ENCODE measurements around the gene CD300LG.
A peak's percentile ranks its signal among the peaks of the same experiment; 100 is the strongest.

DNA sequence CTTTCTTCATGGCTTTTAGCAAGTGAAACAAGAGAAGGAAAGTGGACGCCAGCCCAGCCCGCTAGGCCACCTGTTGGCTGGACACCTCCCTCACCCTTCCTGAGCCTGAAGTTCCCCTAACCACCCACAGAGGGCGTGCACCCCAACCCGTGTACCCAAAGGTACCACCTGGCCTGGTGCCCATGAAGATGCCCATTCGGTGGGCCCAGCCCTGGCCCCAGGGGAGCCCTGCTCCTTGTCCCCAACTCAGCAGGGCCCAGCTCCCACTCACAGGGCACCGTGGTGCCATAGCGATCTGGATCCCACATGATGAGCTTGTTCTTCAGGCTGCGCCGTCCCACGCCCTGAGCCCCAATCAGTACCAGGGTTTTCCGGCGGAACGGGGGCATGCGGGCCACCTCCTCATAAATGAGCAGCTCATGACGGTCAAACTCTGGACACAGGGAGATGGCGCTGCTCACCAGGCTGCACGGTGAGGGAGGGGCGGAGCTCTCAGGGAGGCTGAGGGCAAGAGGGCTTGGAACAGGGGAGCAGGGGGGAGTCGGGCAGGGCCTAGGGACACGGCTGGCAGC, 33.5 kb downstream of the CD300LG start:
- TF ChIP-seq, protein P1, sequence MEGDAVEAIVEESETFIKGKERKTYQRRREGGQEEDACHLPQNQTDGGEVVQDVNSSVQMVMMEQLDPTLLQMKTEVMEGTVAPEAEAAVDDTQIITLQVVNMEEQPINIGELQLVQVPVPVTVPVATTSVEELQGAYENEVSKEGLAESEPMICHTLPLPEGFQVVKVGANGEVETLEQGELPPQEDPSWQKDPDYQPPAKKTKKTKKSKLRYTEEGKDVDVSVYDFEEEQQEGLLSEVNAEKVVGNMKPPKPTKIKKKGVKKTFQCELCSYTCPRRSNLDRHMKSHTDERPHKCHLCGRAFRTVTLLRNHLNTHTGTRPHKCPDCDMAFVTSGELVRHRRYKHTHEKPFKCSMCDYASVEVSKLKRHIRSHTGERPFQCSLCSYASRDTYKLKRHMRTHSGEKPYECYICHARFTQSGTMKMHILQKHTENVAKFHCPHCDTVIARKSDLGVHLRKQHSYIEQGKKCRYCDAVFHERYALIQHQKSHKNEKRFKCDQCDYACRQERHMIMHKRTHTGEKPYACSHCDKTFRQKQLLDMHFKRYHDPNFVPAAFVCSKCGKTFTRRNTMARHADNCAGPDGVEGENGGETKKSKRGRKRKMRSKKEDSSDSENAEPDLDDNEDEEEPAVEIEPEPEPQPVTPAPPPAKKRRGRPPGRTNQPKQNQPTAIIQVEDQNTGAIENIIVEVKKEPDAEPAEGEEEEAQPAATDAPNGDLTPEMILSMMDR (IDR thresholded peaks at IDR 0.05 in 2 of 3, conservative IDR thresholded peaks at IDR 0.05 in 1 of 3; ENCODE audit: borderline replicate concordance in 1 of 3, insufficient read depth in 1 of 3, low read depth in 2 of 3, low read length in 2 of 3): peak; percentile 71 to 95 (median 85); a peak in 5 of 6 replicates
- no peak for TF ChIP-seq POLR2A (IDR thresholded peaks at IDR 0.05; ENCODE audit: borderline replicate concordance, extremely low read depth, insufficient read depth, insufficient read length)
- no peak for TF ChIP-seq EZH2 (IDR thresholded peaks at IDR 0.05)
- TF ChIP-seq, protein P2, sequence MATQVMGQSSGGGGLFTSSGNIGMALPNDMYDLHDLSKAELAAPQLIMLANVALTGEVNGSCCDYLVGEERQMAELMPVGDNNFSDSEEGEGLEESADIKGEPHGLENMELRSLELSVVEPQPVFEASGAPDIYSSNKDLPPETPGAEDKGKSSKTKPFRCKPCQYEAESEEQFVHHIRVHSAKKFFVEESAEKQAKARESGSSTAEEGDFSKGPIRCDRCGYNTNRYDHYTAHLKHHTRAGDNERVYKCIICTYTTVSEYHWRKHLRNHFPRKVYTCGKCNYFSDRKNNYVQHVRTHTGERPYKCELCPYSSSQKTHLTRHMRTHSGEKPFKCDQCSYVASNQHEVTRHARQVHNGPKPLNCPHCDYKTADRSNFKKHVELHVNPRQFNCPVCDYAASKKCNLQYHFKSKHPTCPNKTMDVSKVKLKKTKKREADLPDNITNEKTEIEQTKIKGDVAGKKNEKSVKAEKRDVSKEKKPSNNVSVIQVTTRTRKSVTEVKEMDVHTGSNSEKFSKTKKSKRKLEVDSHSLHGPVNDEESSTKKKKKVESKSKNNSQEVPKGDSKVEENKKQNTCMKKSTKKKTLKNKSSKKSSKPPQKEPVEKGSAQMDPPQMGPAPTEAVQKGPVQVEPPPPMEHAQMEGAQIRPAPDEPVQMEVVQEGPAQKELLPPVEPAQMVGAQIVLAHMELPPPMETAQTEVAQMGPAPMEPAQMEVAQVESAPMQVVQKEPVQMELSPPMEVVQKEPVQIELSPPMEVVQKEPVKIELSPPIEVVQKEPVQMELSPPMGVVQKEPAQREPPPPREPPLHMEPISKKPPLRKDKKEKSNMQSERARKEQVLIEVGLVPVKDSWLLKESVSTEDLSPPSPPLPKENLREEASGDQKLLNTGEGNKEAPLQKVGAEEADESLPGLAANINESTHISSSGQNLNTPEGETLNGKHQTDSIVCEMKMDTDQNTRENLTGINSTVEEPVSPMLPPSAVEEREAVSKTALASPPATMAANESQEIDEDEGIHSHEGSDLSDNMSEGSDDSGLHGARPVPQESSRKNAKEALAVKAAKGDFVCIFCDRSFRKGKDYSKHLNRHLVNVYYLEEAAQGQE (IDR thresholded peaks at IDR 0.05; ENCODE audit: low read depth): no peak
- no peak for TF ChIP-seq POLR2AphosphoS5 (IDR thresholded peaks at IDR 0.05; ENCODE audit: low read depth, low read length)
- TF ChIP-seq, protein P3, sequence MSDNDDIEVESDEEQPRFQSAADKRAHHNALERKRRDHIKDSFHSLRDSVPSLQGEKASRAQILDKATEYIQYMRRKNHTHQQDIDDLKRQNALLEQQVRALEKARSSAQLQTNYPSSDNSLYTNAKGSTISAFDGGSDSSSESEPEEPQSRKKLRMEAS (IDR thresholded peaks at IDR 0.05): no peak
- TF ChIP-seq RAD21 (IDR thresholded peaks at IDR 0.05; ENCODE audit: low read depth): peak; percentile 38; the same call in 1 of the 2 replicates
